Activated CD4-positive, alpha-beta T cell treated with anti-CD3 and anti-CD28 coated beads for 36 hours (primary cell): Measurements from ENCODE around the gene CLCN4. TPM values are rescaled to one million over a fixed set of nuclear protein-coding genes. Genes with fewer than 3 reads are reported as not detected.

ENCODE experiments used
- ATAC-seq: fragments of 200-7000 bp; cut with Tn5 transposase; one replicate; pipeline ENCODE4 v1.10.0; 2021; ENCODE audit warnings: mild to moderate bottlenecking, moderate library complexity
- CTCF ChIA-PET: fragments of 350-600 bp; sonication (Branson Sonifier 250); formaldehyde crosslinking; loops from one replicate; lab custom pipeline; 2021; ENCODE audit warnings: antibody characterized with exemption; lab: Charles Lee
- POLR2A ChIA-PET: fragments of 350-600 bp; sonication (Branson Sonifier 250); formaldehyde crosslinking; loops from one replicate; lab custom pipeline; 2021; ENCODE audit warnings: antibody characterized with exemption, inconsistent platforms; lab: Charles Lee
- DNase-seq: peaks from one replicate; pipeline ENCODE4 v3.0.0-alpha.2; 2020
- H3K27ac Mint-ChIP-seq: one replicate; pipeline ENCODE4 v1.8.0; 2021; ENCODE audit warnings: mixed read lengths
- H3K27me3 Mint-ChIP-seq: one replicate; pipeline ENCODE4 v1.8.0; 2021; ENCODE audit warnings: mixed read lengths
- H3K36me3 Mint-ChIP-seq: one replicate; pipeline ENCODE4 v1.8.0; 2021; ENCODE audit warnings: low read depth, mixed read lengths
- H3K4me1 Mint-ChIP-seq: one replicate; pipeline ENCODE4 v1.8.0; 2021; ENCODE audit warnings: mixed read lengths
- H3K4me3 Mint-ChIP-seq: one replicate; pipeline ENCODE4 v1.8.0; 2021; ENCODE audit warnings: mild to moderate bottlenecking, moderate library complexity, mixed read lengths
- H3K9me3 Mint-ChIP-seq: one replicate; pipeline ENCODE4 v1.8.0; 2021; ENCODE audit warnings: low read depth, mixed read lengths
- intact Hi-C, 2 experiments: fragments of 100-400 bp; cut with DNase I in 1 of 2; cut with micrococcal nuclease in 1 of 2; formaldehyde crosslinking; loops; one replicate each; pipeline versions ENCODE4 v1.14.2 to v1.15.1; 2022 to 2024; cut with DNase I, micrococcal nuclease
- total RNA-seq, 2 experiments: library from RNA; stranded (reverse); gene quantifications; one replicate each; pipeline ENCODE4 v1.2.3, GENCODE V29; 2021

Gene CLCN4
- total RNA-seq, 2 experiments from 2014 or later: not detected

GRCh38 chrX:10155137-10155536 is 1.6 kb upstream of the CLCN4 start:
- Mint-ChIP-seq H3K4me3 (no peak overlapping the region), H3K27me3 (peaks cover 24% of the 10 kb centered on the region), H3K27ac (no peak overlapping the region), H3K36me3 (no peaks in the 10 kb centered on the region), H3K4me1 (peaks cover 3% of the 10 kb centered on the region), H3K9me3 (no peaks in the 10 kb centered on the region)
- ChIA-PET CTCF (no interaction called here), POLR2A (interaction anchor here (0.6 kb wide), 1 partner anchor 36 kb away, joined by 5 read pairs; no protein-coding TSS in a partner anchor)
- intact Hi-C loops: no loop called here
- ATAC-seq (no peak), DNase-seq (no peak)

GRCh38 chrX:10157032-10157341 is 212 bp downstream of the CLCN4 start:
- CTCF ChIA-PET: interaction anchor here (0.6 kb wide), 1 partner anchor 10 kb away, joined by 3 read pairs; no protein-coding TSS in a partner anchor
- Mint-ChIP-seq H3K9me3 (no peaks in the 10 kb centered on the region), H3K36me3 (no peaks in the 10 kb centered on the region), H3K4me1 (peaks cover 3% of the 10 kb centered on the region), H3K4me3 (no peak overlapping the region), H3K27ac (no peak overlapping the region), H3K27me3 (peaks cover 32% of the 10 kb centered on the region)
- no peak for DNase-seq
- POLR2A ChIA-PET: no interaction called here
- no peak for ATAC-seq
- intact Hi-C loops: no loop called here

DNA sequence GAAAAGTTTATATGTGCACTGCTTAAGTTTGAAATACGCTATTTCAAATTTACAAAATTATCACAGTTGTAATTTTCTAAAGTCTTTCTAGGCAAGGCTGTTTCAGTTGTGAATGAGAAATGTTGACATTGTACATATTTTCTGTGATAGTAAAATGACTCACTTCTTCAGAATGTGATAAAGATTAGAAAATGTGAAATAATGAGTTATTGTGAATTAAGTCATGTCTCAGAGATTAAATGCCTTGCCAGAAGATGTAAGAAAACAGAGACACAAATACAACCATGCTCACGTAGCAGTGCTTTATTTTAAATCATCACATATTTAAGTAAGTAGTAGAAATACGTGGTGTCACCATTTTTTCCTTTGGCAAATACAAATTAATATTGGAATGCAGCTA is 768 bp downstream of the CLCN4 start:
- Mint-ChIP-seq H3K4me1 (peaks cover 3% of the 10 kb centered on the region), H3K4me3 (no peak overlapping the region), H3K27ac (no peak overlapping the region), H3K27me3 (peaks cover 32% of the 10 kb centered on the region), H3K9me3 (no peaks in the 10 kb centered on the region), H3K36me3 (no peaks in the 10 kb centered on the region)
- CTCF ChIA-PET: no interaction called here
- intact Hi-C loops: no loop called here
- DNase-seq (no peak), ATAC-seq (no peak)
- POLR2A ChIA-PET: no interaction called here

GRCh38 chrX:10158279-10159144 is 1.7 kb downstream of the CLCN4 start:
- ChIA-PET POLR2A (no interaction called here), CTCF (no interaction called here)
- Mint-ChIP-seq H3K36me3 (no peaks in the 10 kb centered on the region), H3K4me1 (peaks cover 3% of the 10 kb centered on the region), H3K27ac (no peak overlapping the region), H3K9me3 (no peaks in the 10 kb centered on the region), H3K27me3 (peaks cover 32% of the 10 kb centered on the region), H3K4me3 (no peak overlapping the region)
- no peak for ATAC-seq
- intact Hi-C loops: no loop called here
- peak; percentile 35 for DNase-seq

DNA sequence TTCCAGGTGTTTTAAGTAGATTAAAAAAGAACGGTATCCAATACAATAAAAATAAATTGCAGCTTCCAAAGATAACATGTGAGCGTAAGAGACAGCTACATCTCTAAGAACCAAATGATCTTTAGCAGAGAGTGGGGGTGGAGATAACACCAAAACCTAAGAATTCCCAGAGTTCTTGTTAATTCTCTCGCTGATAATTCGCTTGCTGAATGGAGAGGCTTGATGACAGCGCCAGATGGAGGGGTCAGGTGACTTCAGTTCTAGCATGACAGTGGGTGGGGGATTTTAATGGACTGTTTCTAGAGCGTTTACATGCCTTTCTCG is 2.3 kb downstream of the CLCN4 start:
- H3K36me3 Mint-ChIP-seq: no peaks in the 10 kb centered on the region
- peaks cover 37% of the 10 kb centered on the region for H3K27me3 Mint-ChIP-seq
- peaks cover 3% of the 10 kb centered on the region for H3K4me1 Mint-ChIP-seq
- intact Hi-C loops: no loop called here
- ChIA-PET CTCF (no interaction called here), POLR2A (no interaction called here)
- no peak for ATAC-seq
- no peak overlapping the region for H3K4me3 Mint-ChIP-seq
- no peaks in the 10 kb centered on the region for H3K9me3 Mint-ChIP-seq
- DNase-seq: no peak
- H3K27ac Mint-ChIP-seq: no peak overlapping the region

- intact Hi-C loops: no loop called here
- no peak for DNase-seq
- H3K27ac Mint-ChIP-seq: no peak overlapping the region
- no peaks in the 10 kb centered on the region for H3K36me3 Mint-ChIP-seq
- ATAC-seq: no peak
- ChIA-PET CTCF (no interaction called here), POLR2A (interaction anchor here (0.6 kb wide), 1 partner anchor 1027 kb away, joined by 3 read pairs; no protein-coding TSS in a partner anchor)
- peaks cover 3% of the 10 kb centered on the region for H3K4me1 Mint-ChIP-seq
- H3K4me3 Mint-ChIP-seq: no peak overlapping the region
- H3K27me3 Mint-ChIP-seq: peaks cover 35% of the 10 kb centered on the region
- H3K9me3 Mint-ChIP-seq: no peaks in the 10 kb centered on the region
Measured at GRCh38 chrX:10160211-10160610, 3.4 kb downstream of the CLCN4 start.

DNA sequence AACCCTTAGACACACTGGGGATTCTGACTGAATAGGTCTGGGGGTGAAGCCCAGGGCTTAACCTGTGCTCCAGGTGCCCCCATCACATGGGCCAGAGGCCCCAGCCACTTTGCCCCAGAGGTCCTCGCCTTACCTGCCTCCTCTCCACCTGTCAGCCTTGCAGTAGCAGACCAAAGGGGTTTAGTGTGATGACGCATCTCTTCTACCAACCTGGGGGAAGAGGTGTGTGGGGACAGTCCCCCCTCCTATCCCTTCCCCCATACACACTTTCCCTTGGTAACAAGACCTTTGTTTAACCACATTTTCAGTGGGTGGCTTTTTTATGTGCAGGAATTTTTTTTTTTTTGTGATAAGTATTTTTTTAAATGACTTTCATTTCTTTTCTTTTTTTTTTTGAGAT is 6.3 kb downstream of the CLCN4 start:
- Mint-ChIP-seq H3K27me3 (peaks cover 26% of the 10 kb centered on the region), H3K36me3 (no peaks in the 10 kb centered on the region), H3K4me3 (no peak overlapping the region), H3K9me3 (no peaks in the 10 kb centered on the region), H3K27ac (no peak overlapping the region), H3K4me1 (no peaks in the 10 kb centered on the region)
- DNase-seq: peak; percentile 7
- ChIA-PET CTCF (no interaction called here), POLR2A (no interaction called here)
- intact Hi-C loops: no loop called here
- peak; percentile 33 for ATAC-seq

DNA sequence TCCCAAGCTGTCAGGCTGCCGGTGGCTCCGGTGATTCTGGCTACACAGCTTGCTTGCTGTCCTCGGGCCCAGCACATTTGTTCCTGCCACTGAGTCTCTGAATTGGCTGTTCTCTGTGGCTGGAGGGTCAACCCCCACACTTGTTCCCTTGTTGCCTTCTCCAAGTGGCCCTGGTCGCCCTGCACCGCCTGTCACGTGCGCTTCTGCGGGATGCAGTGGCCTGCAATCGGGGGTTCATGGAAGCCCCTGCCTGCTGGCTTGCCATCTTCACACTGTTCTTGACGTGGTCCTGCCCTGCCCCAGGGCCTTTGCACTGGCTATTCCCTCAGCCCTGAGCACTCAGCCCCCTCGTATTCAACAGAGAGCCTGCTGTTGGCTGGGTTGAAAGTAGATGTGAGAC is 8.1 kb downstream of the CLCN4 start:
- ChIA-PET CTCF (no interaction called here), POLR2A (no interaction called here)
- intact Hi-C loops: no loop called here
- Mint-ChIP-seq H3K36me3 (no peaks in the 10 kb centered on the region), H3K4me3 (no peak overlapping the region), H3K4me1 (no peaks in the 10 kb centered on the region), H3K27me3 (peaks cover 16% of the 10 kb centered on the region), H3K27ac (no peak overlapping the region), H3K9me3 (no peaks in the 10 kb centered on the region)
- no peak for DNase-seq
- ATAC-seq: no peak

- no peak for ATAC-seq
- Mint-ChIP-seq H3K27me3 (peaks cover 9% of the 10 kb centered on the region), H3K27ac (no peak overlapping the region), H3K4me3 (no peak overlapping the region), H3K9me3 (no peaks in the 10 kb centered on the region), H3K36me3 (no peaks in the 10 kb centered on the region), H3K4me1 (no peaks in the 10 kb centered on the region)
- ChIA-PET POLR2A (no interaction called here), CTCF (no interaction called here)
- intact Hi-C loops: no loop called here
- DNase-seq: no peak
Measured at GRCh38 chrX:10165580-10166247, 8.9 kb downstream of the CLCN4 start.

GRCh38 chrX:10166248-10166716 is 9.5 kb downstream of the CLCN4 start:
- H3K4me3 Mint-ChIP-seq: no peak overlapping the region
- peaks cover 7% of the 10 kb centered on the region for H3K27me3 Mint-ChIP-seq
- H3K27ac Mint-ChIP-seq: no peak overlapping the region
- ATAC-seq (no peak), DNase-seq (no peak)
- H3K9me3 Mint-ChIP-seq: no peaks in the 10 kb centered on the region
- CTCF ChIA-PET: interaction anchor here (0.6 kb wide), 1 partner anchor 10 kb away, joined by 3 read pairs; the partner anchor contains the start of gene CLCN4
- no peaks in the 10 kb centered on the region for H3K4me1 Mint-ChIP-seq
- H3K36me3 Mint-ChIP-seq: no peaks in the 10 kb centered on the region
- POLR2A ChIA-PET: no interaction called here
- intact Hi-C loops: no loop called here

DNA sequence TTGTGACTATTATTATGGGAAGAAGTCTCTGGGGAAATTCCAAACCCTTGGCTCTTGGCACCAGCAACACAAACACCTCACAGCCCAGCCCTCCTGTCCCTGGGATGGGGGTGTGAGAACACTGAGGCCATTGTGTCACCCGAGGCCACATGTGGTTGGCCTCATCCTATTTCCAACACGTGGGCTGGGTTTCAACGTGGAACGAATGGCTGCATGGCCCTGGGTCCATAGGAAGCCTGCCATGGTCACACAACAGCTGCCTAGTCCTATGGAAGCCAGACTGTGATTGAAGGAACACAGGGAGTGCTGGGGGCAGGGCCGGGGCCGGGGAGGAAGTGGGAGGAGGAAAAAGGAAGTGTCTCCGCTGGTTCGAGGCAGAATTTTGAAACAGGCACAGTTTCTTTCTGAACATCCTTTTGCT is 10.0 kb downstream of the CLCN4 start:
- CTCF ChIA-PET: interaction anchor here (0.6 kb wide), 1 partner anchor 10 kb away, joined by 3 read pairs; the partner anchor contains the start of gene CLCN4
- no peaks in the 10 kb centered on the region for H3K4me1 Mint-ChIP-seq
- DNase-seq (no peak), ATAC-seq (no peak)
- H3K9me3 Mint-ChIP-seq: no peaks in the 10 kb centered on the region
- H3K27ac Mint-ChIP-seq: no peak overlapping the region
- intact Hi-C loops: no loop called here
- POLR2A ChIA-PET: no interaction called here
- H3K27me3 Mint-ChIP-seq: peaks cover 7% of the 10 kb centered on the region
- H3K4me3 Mint-ChIP-seq: no peak overlapping the region
- H3K36me3 Mint-ChIP-seq: no peaks in the 10 kb centered on the region

- no peaks in the 10 kb centered on the region for H3K36me3 Mint-ChIP-seq
- ChIA-PET CTCF (interaction anchor here (0.8 kb wide), 1 partner anchor 48 kb away, joined by 4 read pairs; no protein-coding TSS in a partner anchor), POLR2A (no interaction called here)
- H3K4me1 Mint-ChIP-seq: no peaks in the 10 kb centered on the region
- ATAC-seq (no peak), DNase-seq (no peak)
- no peaks in the 10 kb centered on the region for H3K9me3 Mint-ChIP-seq
- H3K4me3 Mint-ChIP-seq: no peak overlapping the region
- H3K27ac Mint-ChIP-seq: no peak overlapping the region
- intact Hi-C loops: no loop called here
- peaks cover 9% of the 10 kb centered on the region for H3K27me3 Mint-ChIP-seq
Measured at GRCh38 chrX:10167573-10167972, 10.8 kb downstream of the CLCN4 start.
